GM21526 (cell line): ENCODE measurements around the gene INPP5K.

Source experiments
- ATAC-seq: cut with Tn5 transposase; IDR thresholded peaks from one replicate; pipeline ENCODE4 v1.9.1; 2021; ENCODE audit warnings: moderate library complexity; ENCODE audit not compliant: unreplicated experiment, low FRiP score

The INPP5K gene

GRCh38 chr17:1486802-1487695 is 29.4 kb downstream of the INPP5K start:
- ATAC-seq, result no peak

- ATAC-seq, result no peak
Measured at GRCh38 chr17:1485423-1486376, 30.7 kb downstream of the INPP5K start.

- ATAC-seq, result no peak
Measured at GRCh38 chr17:1484676-1485422, 31.6 kb downstream of the INPP5K start.

- ATAC-seq, result no peak
Measured at GRCh38 chr17:1484060-1484535, 32.3 kb downstream of the INPP5K start.

- no peak for ATAC-seq
Measured at GRCh38 chr17:1482680-1483079, 33.7 kb downstream of the INPP5K start.

- no peak for ATAC-seq
Measured at GRCh38 chr17:1481736-1482135, 34.7 kb downstream of the INPP5K start.

GRCh38 chr17:1480747-1481465 is 35.5 kb downstream of the INPP5K start:
- ATAC-seq, result no peak

GRCh38 chr17:1478418-1478817 is 38.0 kb downstream of the INPP5K start:
- ATAC-seq, result no peak

- ATAC-seq, result no peak
Measured at GRCh38 chr17:1475321-1475854, 41.0 kb downstream of the INPP5K start.

GRCh38 chr17:1474402-1475189 is 41.8 kb downstream of the INPP5K start:
- ATAC-seq, result no peak

GRCh38 chr17:1473841-1474240 is 42.6 kb downstream of the INPP5K start:
- no peak for ATAC-seq

- no peak for ATAC-seq
Measured at GRCh38 chr17:1473170-1473569, 43.2 kb downstream of the INPP5K start.

- no peak for ATAC-seq
Measured at GRCh38 chr17:1471911-1472821, 44.2 kb downstream of the INPP5K start.

- no peak for ATAC-seq
Measured at GRCh38 chr17:1471490-1471889, 44.9 kb downstream of the INPP5K start.

- no peak for ATAC-seq
Measured at GRCh38 chr17:1470755-1471462, 45.5 kb downstream of the INPP5K start.

- no peak for ATAC-seq
Measured at GRCh38 chr17:1470071-1470754, 46.2 kb downstream of the INPP5K start.
